GM21515 (cell line): ENCODE measurements around the gene PUM2.
"Not testable (repeated sequence)": the region's sequence is repeated elsewhere in the genome, so short reads cannot be mapped to it uniquely, and the experiment has no call there.

Source experiments
- ATAC-seq: cut with Tn5 transposase; IDR thresholded peaks from one replicate; pipeline ENCODE4 v1.9.1; 2021; ENCODE audit not compliant: unreplicated experiment

Gene PUM2, protein sequence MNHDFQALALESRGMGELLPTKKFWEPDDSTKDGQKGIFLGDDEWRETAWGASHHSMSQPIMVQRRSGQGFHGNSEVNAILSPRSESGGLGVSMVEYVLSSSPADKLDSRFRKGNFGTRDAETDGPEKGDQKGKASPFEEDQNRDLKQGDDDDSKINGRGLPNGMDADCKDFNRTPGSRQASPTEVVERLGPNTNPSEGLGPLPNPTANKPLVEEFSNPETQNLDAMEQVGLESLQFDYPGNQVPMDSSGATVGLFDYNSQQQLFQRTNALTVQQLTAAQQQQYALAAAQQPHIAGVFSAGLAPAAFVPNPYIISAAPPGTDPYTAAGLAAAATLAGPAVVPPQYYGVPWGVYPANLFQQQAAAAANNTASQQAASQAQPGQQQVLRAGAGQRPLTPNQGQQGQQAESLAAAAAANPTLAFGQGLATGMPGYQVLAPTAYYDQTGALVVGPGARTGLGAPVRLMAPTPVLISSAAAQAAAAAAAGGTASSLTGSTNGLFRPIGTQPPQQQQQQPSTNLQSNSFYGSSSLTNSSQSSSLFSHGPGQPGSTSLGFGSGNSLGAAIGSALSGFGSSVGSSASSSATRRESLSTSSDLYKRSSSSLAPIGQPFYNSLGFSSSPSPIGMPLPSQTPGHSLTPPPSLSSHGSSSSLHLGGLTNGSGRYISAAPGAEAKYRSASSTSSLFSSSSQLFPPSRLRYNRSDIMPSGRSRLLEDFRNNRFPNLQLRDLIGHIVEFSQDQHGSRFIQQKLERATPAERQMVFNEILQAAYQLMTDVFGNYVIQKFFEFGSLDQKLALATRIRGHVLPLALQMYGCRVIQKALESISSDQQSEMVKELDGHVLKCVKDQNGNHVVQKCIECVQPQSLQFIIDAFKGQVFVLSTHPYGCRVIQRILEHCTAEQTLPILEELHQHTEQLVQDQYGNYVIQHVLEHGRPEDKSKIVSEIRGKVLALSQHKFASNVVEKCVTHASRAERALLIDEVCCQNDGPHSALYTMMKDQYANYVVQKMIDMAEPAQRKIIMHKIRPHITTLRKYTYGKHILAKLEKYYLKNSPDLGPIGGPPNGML

DNA sequence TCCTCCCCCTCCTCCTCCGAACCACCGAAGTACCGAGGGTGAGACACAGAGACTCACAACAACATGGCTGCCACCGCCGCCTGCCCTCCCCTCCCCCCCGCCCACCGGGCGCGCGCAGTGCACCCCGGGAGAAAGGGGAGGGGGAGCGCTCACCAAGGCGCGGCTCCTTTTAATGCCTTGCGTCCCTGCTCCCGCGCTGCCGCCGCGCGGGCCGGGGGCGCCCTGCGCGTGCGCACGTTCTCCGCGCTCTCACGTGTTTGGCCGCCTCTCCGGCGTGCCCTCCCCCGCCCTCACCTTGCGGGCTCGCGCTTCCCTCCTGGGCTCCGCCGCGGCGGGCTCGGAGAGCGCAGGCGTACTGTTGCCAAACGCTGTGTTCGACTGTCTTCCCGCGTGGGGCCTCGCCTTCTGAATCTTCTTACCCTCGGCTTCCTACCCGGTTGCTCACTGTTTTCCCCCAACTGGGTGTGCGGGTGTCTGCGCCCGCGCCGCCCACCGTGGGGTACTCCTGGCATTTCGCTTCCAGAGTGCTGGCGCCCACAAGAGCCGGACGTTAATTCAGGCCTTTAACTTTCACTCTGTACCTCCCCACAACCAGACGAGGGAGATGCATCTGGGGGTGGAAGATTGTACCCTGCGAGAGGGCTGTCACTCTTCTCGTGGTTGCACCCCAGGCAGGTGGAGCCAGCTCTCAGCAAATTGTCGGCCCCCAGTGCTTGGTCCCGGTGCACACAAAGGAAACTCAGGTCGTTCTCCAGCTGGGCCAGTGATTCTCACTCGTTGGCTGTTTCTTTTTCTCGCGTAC is at the start of gene PUM2:
PUM2 (minus strand) TSS at position 92 of the 802 bp plus-strand sequence. CDS start 23,484 bp downstream, outside the sequence.
- peak; percentile 81 for ATAC-seq

DNA sequence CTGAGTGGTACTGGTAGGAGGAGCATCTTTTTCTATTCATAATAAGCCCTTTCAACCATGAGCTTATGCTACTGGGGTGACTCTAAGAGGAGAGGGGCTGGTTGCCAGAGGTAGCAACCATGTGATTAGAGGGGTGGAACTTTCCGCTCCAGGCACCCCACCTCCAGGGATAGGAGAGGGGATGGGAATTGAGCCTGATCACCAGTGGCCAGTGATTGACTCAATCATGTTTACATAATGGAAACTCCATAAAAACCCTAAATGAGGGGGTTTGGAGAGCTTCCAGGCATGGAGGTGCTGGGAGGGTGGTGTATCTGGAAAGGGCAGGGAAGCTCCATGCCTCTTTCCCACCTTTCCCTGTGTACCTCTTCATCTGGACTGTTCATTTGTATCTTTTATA is 49.7 kb upstream of the PUM2 start:
- ATAC-seq, result no peak

DNA sequence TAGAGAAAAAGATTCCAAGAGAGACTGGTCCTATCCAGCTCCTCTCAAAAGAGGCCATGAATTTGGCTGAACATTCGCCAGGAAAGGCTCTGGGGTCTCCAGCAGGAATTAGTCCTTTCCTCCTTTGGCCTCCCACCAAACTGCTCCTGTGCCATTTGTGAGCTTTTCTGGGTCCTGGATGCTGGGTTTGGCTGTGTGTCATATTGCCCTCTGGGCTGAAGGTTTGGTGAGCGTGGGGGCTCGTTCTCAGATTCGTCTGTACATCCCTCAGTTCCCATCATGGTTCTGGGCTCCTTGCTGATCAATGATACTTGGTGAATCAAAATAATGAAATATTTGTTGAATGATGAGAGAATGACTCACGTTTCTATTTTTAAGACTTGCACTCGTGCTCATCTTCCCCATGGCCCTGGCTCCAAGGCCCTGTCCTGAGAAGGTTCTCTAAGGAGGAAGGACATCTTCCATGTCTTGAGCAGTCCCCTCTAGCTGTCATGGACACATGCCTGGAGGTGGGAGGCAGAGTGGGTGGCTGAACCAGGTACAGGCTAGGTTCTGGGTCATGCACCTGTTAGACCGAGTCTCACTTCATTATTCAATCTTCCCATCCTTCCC is 48.4 kb upstream of the PUM2 start:
- ATAC-seq, result no peak

DNA sequence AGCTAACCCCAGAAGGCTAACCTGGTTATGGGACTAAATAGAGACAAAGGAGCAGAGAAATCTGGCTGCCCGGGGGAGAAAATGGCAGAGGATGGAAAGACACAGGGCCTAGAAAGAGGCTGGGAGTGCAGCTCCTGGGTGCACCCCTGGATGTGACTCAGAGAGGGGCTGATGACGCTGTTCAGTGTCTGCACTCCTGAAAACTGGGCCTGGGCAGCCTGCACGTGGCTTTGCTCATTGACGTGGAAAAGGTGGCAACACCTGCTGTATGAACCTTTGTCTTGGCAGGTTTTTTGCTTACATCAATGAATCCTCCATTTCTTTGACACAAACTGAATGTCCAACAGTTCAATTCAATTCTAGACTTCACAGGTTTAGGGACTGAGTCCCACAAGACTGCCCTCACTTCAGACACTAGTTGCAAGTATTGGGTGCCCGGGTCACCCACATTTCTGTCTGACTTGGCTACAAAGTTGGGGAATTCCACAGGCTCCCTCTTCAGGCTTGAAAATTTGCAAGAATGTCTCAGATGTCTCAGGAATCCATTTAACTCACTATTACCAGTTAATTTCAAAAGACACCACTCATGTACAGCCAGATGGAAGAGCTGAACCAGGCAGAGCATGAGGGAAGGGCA is 47.3 kb upstream of the PUM2 start:
- ATAC-seq, result no peak

DNA sequence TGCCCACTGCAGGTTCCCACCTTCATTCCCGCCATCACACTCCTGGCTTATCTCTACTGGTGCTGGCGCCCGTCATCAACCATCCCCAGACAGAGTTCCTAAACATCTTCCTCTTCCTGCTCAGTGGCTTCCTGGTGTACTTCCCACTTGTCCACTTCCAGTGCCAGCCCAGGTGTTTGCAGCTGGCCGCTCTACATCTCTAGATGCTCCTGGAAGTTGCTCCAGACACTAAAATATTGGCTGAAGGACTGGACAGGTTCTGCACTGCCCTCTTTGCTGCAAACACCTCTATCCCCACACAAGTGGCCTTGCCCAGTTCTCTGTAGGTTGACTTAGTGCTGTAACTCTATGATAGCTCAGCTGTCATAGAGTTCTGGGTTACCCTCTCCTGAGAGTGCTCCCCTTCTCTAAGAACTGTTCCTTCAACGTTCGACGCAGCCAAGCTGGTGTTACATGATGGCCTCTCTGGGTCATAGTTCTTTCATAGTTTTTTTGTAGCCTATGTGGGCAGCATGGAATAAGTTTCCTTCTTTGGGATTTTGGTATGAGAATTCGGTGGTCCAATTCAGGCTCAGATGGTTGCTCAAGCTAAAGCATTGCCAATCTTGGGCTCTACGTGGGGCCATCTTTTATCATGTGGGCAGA is 45.8 kb upstream of the PUM2 start:
- ATAC-seq, result no peak

DNA sequence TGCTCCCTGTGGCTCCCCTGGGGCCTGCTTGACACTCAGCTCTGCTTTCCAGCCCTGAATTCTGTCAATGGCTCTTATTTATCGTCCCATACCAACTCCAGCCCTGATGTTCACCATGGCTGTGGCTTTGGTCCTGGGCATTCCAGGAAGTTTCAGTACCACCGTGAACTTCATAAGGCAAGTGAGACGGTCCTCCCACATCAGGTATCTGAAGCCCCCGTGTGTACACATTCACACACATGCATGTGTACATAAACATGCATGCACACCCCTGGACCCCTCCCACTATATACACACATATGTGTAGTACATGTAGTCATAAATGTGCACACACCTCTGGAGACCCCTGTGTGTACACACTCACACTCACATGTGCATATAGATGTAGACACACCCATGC is 43.3 kb upstream of the PUM2 start:
- ATAC-seq, result no peak

DNA sequence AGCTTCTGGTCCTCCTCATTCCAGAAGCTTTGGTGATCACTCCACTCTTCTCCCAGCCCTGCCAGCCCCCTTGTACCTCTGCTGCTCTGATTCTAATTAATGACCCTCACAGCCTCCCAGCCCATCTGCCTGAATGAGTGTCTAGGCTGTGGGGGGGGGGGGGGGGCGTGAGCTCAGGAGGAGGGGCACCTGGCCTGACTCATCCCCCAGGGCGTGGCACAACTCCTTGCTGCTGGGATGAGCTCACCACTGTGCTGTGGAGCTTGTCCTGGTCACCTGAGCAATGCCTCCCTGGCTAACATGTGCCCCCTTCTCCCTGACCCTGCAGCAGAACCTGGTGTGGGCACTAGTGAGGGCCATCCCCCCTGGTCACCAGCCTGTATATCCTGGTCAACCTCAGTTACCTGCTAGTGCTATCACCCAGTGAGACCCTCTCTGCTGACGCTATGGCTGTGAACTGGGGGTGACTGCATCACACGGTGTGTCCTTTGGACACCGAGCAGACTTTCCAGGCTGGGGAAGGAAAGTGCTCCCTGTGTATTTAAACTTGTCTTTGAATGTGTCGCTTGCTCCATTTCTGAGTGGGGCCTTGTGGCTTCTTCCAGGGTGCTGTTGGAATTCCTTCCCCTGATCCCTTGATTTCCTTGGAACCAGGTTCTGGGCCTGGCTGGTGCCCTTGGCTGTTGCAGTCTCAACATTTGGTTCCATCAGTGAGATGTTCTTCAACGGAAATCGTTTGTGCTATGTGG is 41.5 kb upstream of the PUM2 start:
- ATAC-seq, result no peak

DNA sequence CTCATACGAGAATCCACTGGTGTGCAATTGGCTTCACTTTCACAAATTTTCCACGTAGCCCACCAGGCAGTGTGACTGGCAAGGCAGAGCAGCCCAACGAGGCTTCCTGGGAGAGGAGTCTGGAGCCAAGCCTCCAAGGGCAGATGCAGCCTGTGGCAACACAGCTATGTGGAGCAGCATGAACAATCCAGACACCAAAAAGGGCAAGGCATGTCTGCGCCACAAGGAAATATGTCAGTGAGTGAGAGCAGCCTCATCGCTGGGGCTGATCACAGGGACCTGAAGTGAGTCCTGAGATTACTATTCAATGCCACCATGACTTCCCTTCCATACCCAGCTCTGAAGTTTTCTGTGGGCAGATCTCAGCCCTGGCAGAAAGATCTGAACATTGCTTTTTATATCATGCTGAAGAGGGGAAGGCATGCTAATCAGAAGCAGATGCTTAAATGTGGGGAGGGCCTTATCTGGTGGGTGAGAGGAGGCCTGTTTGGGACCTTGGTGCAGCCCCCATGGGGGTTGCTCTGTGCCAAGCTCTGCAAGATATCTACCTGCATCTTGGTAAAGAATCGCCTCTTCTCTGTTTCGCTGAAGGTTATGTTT is 40.0 kb upstream of the PUM2 start:
- no peak for ATAC-seq

DNA sequence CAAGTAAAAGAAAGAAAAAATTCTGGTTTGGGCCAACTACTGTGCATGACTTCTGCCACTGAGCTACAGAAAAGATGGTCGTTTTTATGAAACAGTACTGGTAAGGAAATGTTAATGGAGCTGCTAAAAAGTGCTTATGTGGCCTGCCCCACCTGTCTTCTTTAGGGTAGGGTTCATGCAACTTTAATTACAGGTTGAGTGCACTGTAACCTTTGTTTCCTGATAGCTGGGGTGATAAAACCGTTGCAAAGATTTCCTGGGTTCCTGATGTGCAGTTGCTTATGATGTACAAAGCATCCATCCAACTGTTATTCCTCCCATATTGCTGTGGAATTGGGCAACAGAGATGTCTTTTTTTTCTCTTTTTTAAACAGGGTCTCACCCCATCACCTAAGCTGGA is 34.3 kb upstream of the PUM2 start:
- no peak for ATAC-seq

DNA sequence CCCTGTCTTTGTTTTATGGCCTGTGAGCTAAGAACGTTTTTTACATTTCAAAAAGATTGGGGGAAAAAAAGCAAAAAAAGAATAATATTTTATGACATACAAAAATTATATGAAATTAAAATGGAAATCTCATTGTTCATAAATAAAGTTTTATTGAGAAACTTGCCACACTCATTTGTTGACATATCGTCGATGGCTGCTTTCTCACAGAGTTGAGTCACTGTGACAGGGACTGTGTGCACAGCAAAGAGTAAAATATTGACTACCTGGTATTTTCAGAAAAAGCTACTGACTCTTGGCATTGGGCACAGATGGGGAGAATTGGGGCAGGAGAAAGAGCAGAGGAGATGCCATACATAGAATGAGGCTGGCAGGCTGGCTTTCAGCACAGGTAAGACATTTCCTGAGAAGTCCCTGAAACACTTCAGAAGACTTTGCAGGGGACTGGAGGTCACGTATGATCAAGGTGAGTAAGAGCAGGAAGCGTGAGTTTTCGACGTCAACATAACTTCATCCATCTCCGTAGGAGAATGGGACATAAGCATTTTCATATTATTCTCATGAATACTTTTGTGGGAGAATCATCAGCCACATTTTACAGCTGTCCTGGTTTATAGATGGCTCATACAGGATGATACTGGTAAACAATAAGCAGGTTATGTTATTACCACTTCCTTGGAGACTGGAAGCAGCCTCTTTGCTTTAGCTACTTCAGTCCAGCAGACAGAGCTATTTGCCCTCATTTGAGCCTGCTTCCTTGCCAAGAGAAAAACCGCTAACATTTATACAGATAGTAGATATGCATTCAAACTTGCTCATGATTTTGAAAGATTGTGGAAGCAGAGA is 32.5 kb upstream of the PUM2 start:
- ATAC-seq, result no peak

DNA sequence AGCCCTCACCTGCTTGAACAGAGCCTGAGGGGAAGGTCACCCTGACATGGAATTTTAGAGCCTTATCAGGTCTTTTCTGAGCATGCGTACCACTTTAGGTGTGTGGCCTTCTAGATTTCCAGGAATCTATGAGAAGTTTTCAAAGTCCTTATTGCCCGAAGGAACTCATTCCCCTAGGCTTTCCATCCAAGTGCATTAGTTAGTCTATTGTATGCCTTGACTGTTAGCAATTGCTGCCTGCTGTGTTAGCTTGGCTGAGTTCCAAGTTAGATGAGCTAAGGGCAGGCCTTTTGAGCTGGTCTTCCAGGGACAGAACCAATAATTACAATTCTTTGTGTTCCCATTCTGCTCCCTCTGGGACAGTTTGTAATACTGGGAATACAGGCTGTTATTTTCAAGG is 30.8 kb upstream of the PUM2 start:
- no peak for ATAC-seq

DNA sequence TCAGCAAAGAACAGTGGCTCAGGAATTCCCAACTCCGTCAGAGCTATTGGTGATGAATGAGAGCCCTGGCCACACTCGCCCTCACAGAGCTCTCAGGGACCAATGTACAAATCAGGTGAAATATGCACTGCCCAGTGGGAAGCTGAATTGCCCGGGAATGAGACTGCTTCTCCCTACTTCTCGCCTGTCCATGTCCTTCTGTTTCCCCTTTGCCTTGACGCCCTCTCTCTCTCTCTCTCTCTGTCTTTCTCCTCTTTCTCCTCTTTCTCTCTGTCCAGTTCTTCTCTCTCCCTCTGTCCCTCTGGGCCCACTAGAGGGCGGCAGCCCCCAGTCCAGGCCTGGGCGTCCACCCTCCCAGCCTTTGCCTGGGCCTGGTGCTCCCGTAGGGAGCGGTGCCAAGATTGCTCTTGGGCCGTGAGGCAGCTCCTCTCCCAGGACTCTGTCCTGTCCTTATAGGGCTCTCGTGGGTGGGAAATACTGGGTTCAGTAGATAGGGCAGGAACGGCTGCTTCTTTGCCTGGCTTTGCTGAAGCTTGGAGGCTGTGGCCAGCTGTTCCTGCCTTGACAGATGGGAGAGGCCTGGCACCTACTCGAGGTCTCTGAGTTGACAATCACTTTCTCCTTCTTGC is 28.4 kb upstream of the PUM2 start:
- ATAC-seq, result no peak

DNA sequence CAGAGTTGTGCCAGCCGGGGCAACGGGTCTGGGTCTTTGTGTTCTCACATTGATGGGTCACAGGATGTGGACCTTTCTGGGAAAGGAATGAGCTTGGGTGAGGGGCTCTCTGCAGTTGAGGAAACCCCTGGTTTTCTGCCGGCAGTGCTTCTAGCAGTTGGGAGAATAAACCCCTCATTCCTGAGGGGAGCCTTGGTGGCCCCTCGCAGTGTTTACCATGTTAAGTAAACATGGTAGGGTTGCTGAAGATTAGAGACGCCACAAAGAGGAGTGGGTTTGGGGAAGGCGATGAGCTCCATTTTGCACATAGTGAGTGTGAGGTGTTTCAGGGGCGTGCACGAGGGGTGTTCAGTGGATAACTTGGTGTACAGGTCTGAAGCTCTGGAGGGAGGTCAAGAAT is 27.7 kb upstream of the PUM2 start:
- ATAC-seq, result no peak

DNA sequence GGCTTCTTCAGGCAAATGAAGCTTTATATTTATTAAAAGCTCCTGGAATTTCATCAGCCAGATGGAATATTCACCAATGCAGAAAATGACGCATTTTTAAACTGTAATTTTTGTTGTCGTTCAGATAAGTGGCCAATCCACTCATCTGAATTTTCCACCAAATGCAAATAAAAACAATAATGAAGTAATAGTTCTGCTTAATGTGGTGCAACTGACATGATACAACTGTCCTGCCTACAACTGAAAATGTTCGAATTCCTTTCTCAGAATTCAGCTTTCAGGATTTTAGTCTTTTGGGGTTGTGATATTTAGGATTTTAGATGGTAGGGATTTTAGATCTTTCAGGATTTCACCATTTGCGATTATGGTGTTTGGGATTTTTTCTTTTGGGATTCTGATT is 27.1 kb upstream of the PUM2 start:
- ATAC-seq, result no peak

DNA sequence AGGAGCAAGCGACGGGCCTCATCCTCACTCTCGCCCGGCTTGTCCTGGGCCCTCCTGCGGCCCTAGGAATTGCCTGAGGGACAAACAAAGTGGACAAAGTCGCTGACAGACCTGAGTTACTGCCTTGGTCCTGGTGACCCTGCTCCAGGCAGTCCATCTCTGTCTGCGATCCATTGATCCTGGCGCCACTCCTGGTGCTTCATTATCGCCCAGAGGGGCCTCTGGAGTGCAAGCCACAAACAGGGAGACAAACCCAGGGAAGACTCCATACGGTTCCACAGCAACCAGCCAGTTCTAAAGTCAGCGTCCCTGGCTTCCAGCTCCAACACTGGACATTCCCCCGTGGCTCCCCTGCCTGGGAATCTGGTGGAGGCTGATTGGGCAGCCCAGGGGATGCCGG is 24.3 kb upstream of the PUM2 start:
- ATAC-seq, result not testable (repeated sequence)

DNA sequence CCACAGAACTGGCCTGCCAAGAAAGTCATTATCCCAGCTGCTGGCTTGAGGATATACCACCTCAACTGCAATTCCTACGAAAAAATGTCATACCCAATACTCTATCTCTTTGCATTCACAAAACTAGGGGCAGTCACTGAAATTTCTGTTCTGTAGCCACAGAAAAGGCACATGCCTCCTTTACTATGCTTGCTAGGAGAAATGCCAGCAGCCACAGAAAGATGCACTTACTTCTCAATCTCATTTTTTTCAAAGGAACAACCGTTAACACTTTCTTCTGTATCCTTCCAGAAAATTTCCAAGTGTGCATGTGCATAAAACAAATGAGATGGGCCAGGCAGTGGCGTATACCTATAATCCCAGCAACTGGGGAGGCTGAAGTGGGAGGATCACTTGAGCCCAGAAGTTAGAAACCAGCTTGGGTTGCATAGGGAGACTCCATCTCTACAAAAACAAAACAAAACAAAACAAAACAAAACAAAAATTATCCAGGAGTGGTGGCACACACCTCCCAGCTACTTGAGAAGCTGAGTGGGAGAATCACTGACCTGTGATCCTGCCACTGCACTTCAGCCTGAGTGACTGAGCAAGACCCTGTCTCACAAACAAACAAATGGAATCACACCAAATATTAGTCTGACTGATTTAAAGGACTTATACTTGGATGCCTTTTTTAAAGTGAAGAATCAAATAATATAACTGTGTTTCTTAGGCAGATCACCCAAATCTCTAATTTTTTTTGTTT is 22.4 kb upstream of the PUM2 start:
- ATAC-seq, result no peak
